Measurements from ENCODE around the gene CDK14. TPM values are rescaled to one million over a fixed set of nuclear protein-coding genes. Genes with fewer than 3 reads are reported as not detected.
"Not testable (repeated sequence)": the region's sequence is repeated elsewhere in the genome, so short reads cannot be mapped to it uniquely, and the experiment has no call there.

The CDK14 gene
- total RNA-seq, 1 donor from 2014 or later: 1.6 TPM

- DNase-seq (ENCODE audit: low read depth in 2 of 2): no peak
Observed at GRCh38 chr7:90777886-90778285, 181.8 kb downstream of the CDK14 start.

- no peak for DNase-seq (ENCODE audit: low read depth in 2 of 2)
Observed at GRCh38 chr7:90788052-90788451, 191.9 kb downstream of the CDK14 start.

GRCh38 chr7:90789736-90790306 lies 193.7 kb downstream of the CDK14 start:
- DNase-seq (ENCODE audit: low read depth in 2 of 2): no peak

GRCh38 chr7:90791596-90791995 lies 195.5 kb downstream of the CDK14 start:
- DNase-seq (ENCODE audit: low read depth in 2 of 2): no peak

- DNase-seq (ENCODE audit: low read depth in 2 of 2): no peak
Observed at GRCh38 chr7:90792301-90792700, 196.2 kb downstream of the CDK14 start.

GRCh38 chr7:90794234-90794633 lies 198.1 kb downstream of the CDK14 start:
- DNase-seq (ENCODE audit: low read depth in 2 of 2): not testable (repeated sequence)

- no peak for DNase-seq (ENCODE audit: low read depth in 2 of 2)
Observed at GRCh38 chr7:90797596-90797995, 201.5 kb downstream of the CDK14 start.

GRCh38 chr7:90804370-90804769 lies 208.2 kb downstream of the CDK14 start:
- DNase-seq (ENCODE audit: low read depth in 2 of 2): peak; percentile 7 to 59

- not testable (repeated sequence) for DNase-seq (ENCODE audit: low read depth in 2 of 2)
Observed at GRCh38 chr7:90815552-90815951, 219.4 kb downstream of the CDK14 start.

- DNase-seq (ENCODE audit: low read depth in 2 of 2): peak; percentile 16 to 96
Observed at GRCh38 chr7:90816511-90817142, 220.5 kb downstream of the CDK14 start.

GRCh38 chr7:90817151-90817550 lies 221.0 kb downstream of the CDK14 start:
- no peak for DNase-seq (ENCODE audit: low read depth in 2 of 2)

- peak in 1 of 2 donors; percentile 6 for DNase-seq (ENCODE audit: low read depth in 2 of 2)
Observed at GRCh38 chr7:90817846-90818245, 221.7 kb downstream of the CDK14 start.

- DNase-seq (ENCODE audit: low read depth in 2 of 2): no peak
Observed at GRCh38 chr7:90818341-90818740, 222.2 kb downstream of the CDK14 start.

- no peak for DNase-seq (ENCODE audit: low read depth in 2 of 2)
Observed at GRCh38 chr7:90821961-90822620, 226.0 kb downstream of the CDK14 start.

- peak in 1 of 2 donors; percentile 71 for DNase-seq (ENCODE audit: low read depth in 2 of 2)
Observed at GRCh38 chr7:90824386-90825307, 228.5 kb downstream of the CDK14 start.

- DNase-seq (ENCODE audit: low read depth in 2 of 2): no peak
Observed at GRCh38 chr7:90825779-90826178, 229.7 kb downstream of the CDK14 start.

- DNase-seq (ENCODE audit: low read depth in 2 of 2): peak in 1 of 2 donors; percentile 52
Observed at GRCh38 chr7:90828601-90829000, 232.5 kb downstream of the CDK14 start.

- no peak for DNase-seq (ENCODE audit: low read depth in 2 of 2)
Observed at GRCh38 chr7:90830308-90830707, 234.2 kb downstream of the CDK14 start.

GRCh38 chr7:90832726-90833125 lies 236.6 kb downstream of the CDK14 start:
- DNase-seq (ENCODE audit: low read depth in 2 of 2): no peak

GRCh38 chr7:90833443-90833842 lies 237.3 kb downstream of the CDK14 start:
- DNase-seq (ENCODE audit: low read depth in 2 of 2): no peak

GRCh38 chr7:90834771-90835170 lies 238.7 kb downstream of the CDK14 start:
- DNase-seq (ENCODE audit: low read depth in 2 of 2): no peak

- DNase-seq (ENCODE audit: low read depth in 2 of 2): no peak
Observed at GRCh38 chr7:90835861-90836260, 239.7 kb downstream of the CDK14 start.

Data from lung microvascular endothelial cell (primary cell).